NB4 (cell line): Measurements from ENCODE around the gene LRCH1.
A peak's percentile ranks its signal among the peaks of the same experiment; 100 is the strongest.

Source experiments
- DNase-seq: peaks from one replicate; pipeline ENCODE4 v3.0.0; 2010; ENCODE audit warnings: low read depth
- H3K4me3 ChIP-seq: one replicate; pipeline ENCODE4 v1.5.1; 2011; ENCODE audit warnings: mild to moderate bottlenecking, low read depth, low read length, moderate library complexity
- CTCF ChIP-seq: IDR thresholded peaks from one replicate; pipeline ENCODE4 v1.5.1; 2012; ENCODE audit warnings: low read depth, low read length
- MAX ChIP-seq: IDR thresholded peaks from 2 replicates; pipeline ENCODE4 v1.6.1; 2011; ENCODE audit warnings: low read depth, low read length
- MYC ChIP-seq: IDR thresholded peaks from 2 replicates; pipeline ENCODE4 v1.6.1; 2011; ENCODE audit warnings: low read depth, low read length
- POLR2A ChIP-seq: IDR thresholded peaks from 2 replicates; pipeline ENCODE4 v1.6.1; 2011; ENCODE audit warnings: mild to moderate bottlenecking; ENCODE audit not compliant: insufficient read length; ENCODE audit errors: extremely low read depth

The LRCH1 gene

GRCh38 chr13:46712524-46712923 is 159.6 kb downstream of the LRCH1 start:
- TF ChIP-seq CTCF: no peak
- TF ChIP-seq MYC: no peak
- TF ChIP-seq POLR2A: no peak
- no peak for TF ChIP-seq MAX
- no peak overlapping the region for H3K4me3 ChIP-seq
- DNase-seq: no peak

GRCh38 chr13:46715363-46715762 is 162.4 kb downstream of the LRCH1 start:
- H3K4me3 ChIP-seq: no peak overlapping the region
- no peak for TF ChIP-seq MYC
- TF ChIP-seq POLR2A: no peak
- DNase-seq: no peak

- TF ChIP-seq CTCF: no peak
- no peak for TF ChIP-seq MYC
- TF ChIP-seq POLR2A: no peak
- no peak for TF ChIP-seq MAX
- no peak for DNase-seq
- no peak overlapping the region for H3K4me3 ChIP-seq
Observed at GRCh38 chr13:46716821-46717220, 163.9 kb downstream of the LRCH1 start.

- H3K4me3 ChIP-seq: no peak overlapping the region
- DNase-seq: no peak
- no peak for TF ChIP-seq POLR2A
- TF ChIP-seq MAX: no peak
- no peak for TF ChIP-seq CTCF
Observed at GRCh38 chr13:46717275-46717674, 164.3 kb downstream of the LRCH1 start.

GRCh38 chr13:46717856-46718255 is 164.9 kb downstream of the LRCH1 start:
- no peak overlapping the region for H3K4me3 ChIP-seq
- peak; percentile 20 for DNase-seq
- no peak for TF ChIP-seq MYC
- TF ChIP-seq CTCF: no peak
- TF ChIP-seq MAX: no peak
- no peak for TF ChIP-seq POLR2A

GRCh38 chr13:46720189-46720588 is 167.2 kb downstream of the LRCH1 start:
- no peak overlapping the region for H3K4me3 ChIP-seq
- DNase-seq: no peak
- TF ChIP-seq MAX: no peak
- TF ChIP-seq MYC: no peak
- TF ChIP-seq POLR2A: no peak
- no peak for TF ChIP-seq CTCF
